NCI-H345 treated with DMSO at 0.1 percent for 48 hours (cell line): ENCODE results near the gene ARHGEF1.

ENCODE experiments used
- DNase-seq: peaks from one replicate; lab custom pipeline; 2025; ENCODE audit not compliant: unreplicated experiment; lab: John Stamatoyannopoulos, UW

Gene ARHGEF1

DNA sequence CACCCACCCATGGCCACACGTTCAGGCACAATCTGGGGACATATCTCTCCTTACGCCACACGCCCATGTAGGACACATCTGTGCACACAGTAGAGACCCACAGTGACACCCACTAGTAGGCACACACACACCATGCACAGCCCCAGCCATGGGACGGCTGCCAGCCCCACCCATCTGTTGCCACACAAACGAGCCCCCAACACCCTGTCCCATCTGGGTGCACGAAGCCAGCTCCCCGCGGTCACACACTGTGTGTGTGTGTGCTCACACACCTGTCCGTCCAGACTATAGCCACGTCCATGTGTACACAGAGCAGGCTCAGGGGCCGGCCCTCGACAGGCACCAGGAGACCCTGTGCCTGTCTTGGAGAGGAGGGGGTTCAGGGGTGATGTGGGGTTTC, 34.7 kb downstream of the ARHGEF1 start:
- no peak for DNase-seq

DNA sequence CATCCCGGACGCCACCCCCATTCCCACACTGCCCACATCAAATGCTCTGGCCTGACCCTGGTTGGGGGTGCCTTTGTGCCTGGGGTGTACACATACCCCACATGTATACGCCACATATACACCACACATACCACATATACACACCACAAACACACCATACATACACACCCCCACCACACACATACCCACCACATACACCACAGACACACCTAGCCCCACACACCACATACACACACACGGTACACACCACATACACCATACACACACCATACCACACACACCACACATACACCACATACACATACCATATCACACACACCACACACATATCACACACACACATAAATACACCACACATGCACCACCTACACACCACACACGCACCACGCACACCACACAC, 35.1 kb downstream of the ARHGEF1 start:
- no peak for DNase-seq

DNA sequence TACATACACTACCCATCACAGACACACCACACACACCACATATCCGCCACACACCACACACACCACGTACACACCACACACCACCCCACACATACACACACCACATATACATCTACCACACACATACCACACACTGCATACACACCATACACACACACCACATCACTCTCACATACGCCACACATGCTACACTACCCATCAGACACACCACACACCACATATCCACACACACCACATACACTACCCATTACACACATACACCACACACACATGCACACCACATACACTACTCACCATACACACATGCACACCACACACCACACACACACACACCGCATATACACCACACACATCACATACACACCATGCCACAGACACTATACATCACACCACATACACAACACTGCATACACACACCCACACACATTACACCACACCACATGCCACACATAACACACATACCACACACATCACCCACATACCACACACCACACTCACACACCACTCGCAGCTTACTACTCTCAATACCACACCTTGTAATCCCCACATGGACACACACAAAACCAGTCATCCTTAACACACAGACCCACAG, 35.8 kb downstream of the ARHGEF1 start:
- DNase-seq, result no peak

DNA sequence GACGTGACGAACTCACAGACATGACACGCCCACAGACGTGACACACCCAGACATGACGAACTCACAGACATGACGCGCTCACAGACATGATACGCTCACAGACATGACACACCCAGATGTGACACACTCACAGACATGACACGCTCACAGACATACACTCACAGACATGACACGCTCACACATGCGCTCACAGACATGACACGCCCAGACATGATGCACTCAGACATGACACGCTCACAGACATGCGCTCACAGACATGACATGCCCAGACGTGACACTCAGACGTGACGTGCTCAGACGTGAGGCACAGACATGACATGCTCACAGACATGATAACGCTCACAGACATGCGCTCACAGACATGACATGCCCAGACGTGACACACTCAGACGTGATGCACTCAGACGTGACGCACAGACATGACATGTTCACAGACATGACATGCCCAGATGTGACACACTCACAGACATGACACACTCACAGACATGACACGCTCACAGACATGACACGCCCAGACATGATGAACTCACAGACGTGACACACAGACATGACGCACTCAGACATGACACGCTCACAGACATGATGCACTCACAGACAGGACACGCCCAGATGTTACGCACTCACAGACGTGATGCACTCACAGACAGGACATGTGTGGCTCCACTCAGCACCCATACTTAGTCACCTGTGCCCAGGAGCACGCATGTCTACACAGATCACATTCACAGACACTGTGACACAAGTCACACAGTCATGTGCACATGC, 37.1 kb downstream of the ARHGEF1 start:
- no peak for DNase-seq

DNA sequence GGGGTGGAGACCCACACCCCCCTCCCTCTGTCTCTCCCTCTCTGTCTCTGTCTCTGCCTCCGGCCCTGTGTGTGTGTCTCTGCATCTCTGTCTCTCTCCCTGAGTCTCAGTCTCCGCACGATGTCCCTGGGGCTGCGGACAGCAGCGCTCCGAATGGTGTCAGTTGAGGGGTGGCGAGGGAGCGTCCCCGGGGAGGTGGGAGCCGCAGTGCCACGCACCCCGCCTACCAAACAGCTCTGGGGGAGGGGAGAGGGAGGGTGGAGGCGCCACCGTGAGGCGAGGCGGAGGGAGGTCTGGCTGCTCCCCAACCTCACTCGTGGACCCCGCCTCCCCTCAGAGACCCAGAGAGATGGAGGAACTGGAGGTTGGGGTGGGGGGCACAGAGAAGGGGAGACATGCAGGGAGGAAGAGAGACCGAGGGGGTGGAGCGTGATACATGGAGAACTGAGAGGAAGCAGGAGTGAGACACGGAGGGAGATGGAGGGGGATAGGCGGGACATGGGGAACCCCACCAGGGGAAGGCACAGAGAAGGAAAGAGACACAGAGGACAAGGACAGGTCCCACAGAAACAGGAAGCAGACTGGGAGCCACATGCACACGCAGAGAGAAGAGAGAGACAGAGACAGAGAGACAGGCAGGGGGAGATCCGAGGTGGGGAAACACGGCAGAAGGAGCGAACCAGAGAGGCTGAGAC, 38.0 kb downstream of the ARHGEF1 start:
- no peak for DNase-seq

DNA sequence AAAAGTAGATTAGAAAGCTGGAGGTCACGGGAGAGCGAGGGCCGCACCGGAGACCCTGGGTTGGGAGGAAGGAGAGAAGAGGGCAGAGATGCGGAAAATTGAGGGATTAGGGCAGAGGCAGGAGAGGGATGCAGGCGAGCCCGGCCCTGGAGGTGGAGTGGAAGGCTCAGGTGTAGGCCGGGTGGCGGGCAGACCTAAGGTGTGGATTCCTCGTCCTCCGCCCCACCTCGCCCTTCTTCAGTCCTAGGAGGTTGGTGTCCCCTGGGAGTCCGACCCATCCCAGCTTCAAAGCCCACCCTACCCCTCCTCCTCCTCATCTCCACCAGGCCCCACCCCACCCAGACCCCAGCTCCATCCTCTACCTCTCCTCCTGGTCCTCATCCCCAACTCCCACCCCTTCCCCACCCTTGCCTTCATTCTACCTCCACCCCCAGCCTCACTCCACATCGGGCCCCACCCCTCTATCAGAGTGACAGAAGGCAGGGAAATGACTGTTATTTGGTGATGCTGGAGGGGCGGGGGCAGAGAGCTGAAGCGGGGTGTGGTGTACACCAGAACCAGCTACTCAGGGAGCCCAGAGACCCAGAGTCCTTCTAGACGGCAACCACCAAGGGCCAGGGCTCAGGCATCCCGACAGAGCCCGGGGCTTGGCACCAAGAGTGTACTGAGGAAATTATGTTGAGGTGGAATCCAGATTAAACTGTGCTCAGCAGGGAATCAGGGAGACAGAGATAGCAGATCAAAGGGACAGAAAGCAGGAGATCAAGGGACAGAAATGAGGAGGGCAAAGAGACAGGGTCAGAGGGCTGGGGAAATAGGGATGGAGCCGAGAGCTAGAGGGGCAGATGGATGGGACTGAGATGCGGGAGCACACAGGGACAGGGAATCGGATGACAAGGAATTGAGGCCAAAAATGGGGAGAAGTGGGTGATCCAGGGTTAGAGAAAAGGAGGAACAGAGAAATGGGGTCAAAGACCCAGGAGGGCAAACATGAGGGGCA, 38.9 kb downstream of the ARHGEF1 start:
- no peak for DNase-seq

DNA sequence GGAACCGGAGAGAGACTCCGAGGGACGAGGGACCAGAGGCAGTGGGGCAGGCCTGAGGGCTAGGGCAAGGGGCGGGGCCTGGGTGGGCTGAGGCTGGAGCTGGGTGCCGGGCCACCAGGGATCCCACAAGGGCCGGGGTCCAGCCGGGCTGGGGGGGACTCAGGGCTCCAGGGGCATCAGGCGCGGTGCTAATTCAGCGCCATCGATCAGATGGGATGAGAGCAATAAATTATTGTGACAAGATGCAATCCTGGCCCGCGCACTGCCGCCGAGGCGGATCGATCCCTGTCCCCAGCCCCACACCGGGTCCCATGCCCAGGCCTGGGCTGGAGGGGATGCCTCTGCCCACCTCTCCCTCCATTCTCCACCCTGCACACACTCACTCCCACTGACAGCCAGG, 39.6 kb downstream of the ARHGEF1 start:
- DNase-seq, result no peak

DNA sequence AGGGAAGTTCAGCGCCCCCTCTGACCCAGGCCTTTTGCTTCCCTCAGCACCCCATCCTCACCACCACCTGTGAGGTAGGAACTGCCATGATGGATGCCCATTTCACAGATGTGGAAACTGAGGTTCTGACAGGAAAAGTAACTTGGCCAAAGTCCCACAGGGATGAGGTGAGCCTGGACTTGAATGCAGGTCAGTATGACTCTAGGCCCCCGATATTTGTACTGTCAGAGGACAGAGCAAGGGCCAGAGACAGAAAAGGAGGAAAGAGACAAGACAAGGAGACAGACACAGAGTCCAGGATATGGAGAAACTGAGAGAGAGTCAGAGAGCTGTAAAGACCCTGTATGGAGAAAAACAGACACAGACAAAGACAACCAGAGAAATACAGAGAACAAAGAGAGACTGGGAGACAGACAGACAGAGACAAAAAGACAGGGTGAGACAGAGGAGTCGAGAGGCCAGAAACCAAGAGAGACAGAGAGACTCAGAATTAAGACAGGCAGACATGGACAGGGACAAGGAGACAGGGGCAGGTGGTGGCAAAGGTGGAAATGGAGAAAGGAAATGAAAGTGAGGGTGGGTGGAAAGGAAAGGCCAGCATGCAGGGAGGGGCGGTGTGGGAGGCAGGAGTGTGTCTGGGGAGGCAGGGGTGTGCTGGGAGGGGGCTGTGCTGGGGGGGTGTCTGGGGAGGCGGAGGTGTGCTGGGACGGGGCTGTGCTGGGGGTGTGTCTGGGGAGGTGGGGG, 40.2 kb downstream of the ARHGEF1 start:
- no peak for DNase-seq

DNA sequence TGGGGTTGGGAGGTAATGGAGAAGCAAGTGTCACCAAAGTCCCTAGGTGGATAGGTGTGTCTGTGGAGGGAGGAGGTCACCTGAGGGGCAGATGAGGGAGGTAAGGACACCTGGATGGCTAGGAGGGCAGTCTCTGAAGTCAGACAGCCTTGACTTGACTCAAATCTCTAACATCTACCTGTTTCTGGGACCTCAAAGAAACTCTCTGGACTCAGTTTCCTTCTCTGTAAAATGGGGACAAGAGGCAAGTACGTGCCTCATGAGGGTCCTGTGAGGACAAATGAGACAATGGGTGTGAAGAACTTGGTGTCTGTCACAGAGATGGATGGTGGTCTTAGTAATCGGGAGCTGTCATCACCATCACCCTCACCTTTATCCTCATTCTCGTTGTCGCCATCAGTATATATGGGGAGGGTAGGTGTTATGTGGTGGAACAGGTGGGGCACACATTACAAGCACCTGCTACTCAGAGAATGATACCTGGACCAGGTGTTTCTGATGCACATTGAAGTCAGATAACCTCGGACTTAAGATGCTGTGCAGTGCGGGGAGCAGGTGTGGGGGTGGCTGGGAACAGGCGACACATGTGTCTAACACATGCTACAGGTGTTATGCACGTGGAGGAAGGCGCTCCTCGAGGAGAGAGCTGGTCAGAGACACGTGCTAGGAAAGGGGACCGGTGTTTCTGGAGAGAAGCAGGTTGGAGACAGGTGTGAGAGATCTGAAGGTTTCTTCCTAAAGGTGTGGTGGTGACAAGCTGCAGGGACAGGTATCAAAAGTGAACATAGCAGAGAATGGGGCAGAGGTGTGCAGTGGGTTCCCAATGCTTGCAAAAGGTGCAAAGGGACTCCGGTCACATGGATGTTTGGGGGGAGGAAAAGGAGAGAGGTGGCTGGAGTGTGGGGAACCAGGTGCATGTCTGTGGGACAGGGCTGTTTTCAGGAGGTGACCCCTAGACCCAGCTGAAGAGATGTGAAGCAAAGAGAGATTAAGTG, 41.5 kb downstream of the ARHGEF1 start:
- DNase-seq, result no peak

DNA sequence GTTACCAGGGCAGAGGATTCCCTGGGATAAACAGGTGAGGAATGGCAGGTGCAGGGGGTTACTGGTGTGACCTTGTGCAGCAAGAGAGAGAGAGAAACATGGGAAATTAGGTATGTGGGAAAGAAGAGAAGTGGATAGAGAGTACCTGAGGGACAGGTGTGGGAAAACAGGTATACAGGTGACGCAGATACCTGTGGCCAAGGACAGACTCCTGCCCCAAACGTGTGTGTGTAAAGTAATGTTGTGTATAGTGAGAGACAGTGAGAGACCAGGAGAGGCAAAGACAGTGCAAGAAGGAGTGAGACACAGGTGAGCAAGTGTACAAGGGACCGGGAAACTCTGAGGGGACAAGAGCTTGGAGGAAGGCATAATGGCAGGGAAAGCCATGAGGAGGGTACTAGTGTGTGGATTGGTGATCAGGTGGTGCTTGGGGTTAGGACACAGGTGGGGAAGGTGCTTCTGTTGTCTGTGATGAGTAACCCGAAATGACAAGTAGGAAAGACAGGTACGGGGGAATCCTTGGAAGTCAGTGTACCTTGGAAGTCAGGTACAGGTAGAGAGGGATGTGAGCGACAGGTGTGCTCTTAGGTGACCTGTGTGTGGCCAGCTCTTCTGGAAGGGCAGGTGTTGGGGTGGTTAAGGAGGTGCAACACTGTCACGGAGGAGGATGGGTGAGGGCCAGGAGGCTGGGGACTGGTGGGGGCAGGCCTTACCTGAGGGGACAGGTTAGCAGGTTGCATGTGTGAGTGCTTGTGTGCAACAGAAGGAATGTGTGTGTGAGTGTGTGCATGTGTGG, 42.4 kb downstream of the ARHGEF1 start:
- no peak for DNase-seq

DNA sequence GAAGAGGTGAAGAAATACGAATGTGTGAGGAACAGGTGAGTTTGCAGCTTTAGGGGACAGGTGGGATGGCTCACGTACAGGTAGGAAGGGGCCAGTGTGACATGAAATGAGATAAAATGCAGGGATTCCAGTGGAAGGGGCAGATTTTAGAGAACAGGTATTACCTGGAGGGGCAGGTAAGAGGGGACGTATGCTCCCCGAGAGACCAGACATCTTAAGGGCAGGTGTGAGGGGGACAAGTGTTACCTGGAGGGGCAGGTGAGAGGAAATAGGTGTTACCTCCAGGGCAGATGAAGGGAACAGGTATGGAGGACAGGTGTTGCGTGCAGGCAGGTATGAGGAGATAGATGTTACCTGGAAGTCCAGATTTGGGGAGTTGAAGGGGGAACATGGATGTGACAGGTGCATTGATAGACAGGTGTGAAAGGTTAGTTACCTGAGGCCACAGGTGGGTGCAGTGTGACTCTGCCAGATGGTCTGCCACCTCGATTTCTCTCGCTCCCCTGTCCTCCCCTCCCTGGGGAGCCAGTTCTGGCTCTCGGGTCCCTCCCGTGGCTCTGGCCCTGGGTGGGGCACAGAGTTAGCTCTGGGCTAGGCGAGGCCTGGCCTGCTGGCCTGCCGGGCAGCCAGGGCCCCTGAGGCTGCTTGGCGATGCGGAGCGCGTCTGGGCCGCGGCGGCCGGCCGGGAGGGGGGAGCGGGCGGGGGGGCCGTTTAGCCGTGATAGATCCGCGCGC, 43.2 kb downstream of the ARHGEF1 start:
- no peak for DNase-seq

DNA sequence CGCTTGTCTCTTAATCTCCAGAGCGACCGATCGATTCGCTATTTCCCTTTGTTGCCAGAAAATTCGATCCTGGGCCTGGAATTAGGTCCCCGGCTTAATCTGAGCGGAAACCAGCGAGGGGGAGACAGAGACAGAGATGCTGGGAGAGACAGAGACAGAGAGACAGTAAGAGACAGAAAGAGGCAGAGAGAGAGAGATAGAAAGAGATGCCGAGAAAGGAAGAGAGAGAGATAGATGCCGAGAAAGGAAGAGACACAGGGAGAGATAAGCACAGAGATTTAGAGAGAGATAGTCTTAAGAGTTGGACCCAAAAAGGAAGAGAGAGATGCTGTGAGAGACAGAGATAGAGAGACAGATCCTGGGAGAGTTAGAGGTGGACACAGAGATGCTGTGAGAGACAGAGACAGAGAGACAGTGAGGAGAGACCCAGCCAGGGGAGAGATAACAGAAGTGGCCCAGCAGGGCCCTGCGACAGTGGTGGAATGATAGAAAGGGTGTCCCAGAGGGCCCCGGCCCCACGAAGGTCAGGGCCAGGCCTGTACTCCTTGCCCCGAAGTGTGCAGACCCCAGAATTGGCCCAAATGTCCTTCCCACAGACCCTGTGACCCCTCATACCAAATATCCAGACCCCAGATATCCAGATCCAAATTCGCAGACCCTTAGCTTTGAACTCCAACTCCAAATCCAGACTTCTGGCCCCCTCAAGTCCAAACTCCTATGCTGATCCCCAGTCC, 43.9 kb downstream of the ARHGEF1 start:
- no peak for DNase-seq

DNA sequence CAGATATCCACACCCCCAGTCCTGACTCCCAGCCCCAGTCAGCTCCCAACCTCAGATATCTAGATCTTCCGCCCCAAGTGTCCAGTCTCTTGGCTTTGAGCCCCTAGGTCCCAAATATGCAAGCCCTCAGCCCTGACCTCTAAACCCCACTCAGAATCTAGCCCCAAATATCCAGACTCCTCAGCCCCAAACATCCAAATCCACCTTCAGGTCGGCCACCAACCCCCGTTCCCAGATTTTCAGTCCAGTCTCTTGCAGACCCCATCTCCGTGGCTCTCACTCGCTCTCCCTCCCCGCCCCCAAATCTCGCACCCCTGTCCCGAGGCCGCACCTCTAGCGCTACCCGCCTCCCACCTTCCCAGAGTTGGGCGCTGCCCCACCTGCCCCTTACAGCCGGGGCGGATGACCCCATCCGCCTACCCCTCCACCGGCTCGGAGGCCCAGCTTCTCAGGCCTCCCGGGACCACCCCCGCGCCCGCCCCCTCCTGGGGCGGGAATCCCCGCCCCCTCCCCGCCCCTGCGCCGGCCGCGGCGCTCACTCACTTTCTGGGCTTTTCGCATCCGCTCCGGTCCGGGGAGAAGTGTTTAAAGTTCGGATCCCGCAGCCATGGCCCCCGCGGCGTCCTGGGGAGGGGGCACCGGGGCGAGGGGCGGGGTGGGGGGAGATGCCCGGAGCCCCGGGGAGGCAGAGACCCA, 44.7 kb downstream of the ARHGEF1 start:
- no peak for DNase-seq

DNA sequence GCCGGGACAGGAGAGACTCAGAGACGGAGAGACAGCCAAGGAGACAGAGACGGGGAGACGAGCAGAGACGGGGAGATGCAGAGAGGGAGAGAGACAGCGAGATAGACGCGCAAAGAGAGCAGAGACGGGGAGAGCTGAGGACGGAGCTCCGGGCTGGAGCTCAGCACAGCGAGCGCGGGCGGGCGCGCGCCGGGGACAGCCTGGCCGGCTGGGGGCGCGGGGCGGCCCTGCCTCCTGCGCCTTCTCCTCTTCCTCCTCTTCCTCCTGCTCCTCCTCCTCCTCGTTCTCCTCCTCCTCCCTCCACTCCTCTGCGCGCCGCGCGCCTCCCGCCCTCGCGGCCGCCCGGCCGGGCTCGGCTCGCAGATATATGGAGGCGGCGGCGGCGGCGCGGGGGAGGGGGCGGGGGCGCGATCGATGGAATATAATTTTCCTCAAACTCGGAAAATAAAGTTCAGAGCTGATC, 45.3 kb downstream of the ARHGEF1 start, which contains the start of gene ERFL:
TSS of gene ERFL (minus strand) at position 229 of the 463 bp plus-strand sequence. CDS start 15,530 bp downstream, outside the sequence.
- no peak for DNase-seq

DNA sequence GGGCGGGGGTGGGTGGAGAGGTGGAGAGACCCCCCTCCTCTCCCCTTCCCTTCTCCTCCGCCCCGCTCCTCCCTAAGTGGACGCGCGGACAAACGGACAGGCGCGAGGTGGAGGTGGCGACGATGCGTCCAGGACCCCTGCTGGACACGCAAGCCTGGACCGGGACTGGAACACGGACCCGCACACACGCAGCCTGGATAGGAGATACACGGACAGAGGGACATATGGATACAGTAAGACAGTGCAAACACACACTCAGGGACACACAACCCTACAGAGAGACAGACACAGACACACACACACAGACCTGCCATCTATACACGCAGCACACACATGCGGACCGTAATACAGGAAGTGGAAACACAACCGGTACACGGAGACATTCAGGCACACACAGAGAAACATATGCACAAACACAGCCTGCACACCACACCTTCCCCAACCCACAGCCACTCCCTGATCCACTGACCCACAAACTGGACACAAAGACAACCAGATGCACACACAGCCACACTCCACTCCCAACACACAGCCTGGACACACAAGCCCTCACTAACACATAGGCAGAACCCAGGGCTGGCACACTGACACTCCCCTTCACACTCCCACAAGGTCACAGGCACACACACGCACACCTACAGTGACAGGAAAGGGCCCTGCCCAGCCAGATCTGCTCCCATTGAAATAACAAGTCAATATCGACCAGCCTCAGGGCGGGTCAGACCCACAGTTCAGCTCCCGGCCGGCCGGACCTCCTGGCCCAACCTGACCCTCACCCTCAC, 46.0 kb downstream of the ARHGEF1 start:
- DNase-seq, result no peak
